GM21717 (cell line): ENCODE data around the gene MFN2.
"Not testable (repeated sequence)": the region's sequence is repeated elsewhere in the genome, so short reads cannot be mapped to it uniquely, and the experiment has no call there.

Experiments used
- ATAC-seq: cut with Tn5 transposase; IDR thresholded peaks from one replicate; pipeline ENCODE4 v1.9.1; 2021; ENCODE audit warnings: mild to moderate bottlenecking, moderate library complexity; ENCODE audit not compliant: unreplicated experiment

The MFN2 gene

GRCh38 chr1:11979851-11980675 is at the start of gene MFN2:
TSS of gene MFN2 (plus strand) at chr1:11980444. CDS start at chr1:11989169, 8,725 bp downstream.
- peak; percentile 84 for ATAC-seq

DNA sequence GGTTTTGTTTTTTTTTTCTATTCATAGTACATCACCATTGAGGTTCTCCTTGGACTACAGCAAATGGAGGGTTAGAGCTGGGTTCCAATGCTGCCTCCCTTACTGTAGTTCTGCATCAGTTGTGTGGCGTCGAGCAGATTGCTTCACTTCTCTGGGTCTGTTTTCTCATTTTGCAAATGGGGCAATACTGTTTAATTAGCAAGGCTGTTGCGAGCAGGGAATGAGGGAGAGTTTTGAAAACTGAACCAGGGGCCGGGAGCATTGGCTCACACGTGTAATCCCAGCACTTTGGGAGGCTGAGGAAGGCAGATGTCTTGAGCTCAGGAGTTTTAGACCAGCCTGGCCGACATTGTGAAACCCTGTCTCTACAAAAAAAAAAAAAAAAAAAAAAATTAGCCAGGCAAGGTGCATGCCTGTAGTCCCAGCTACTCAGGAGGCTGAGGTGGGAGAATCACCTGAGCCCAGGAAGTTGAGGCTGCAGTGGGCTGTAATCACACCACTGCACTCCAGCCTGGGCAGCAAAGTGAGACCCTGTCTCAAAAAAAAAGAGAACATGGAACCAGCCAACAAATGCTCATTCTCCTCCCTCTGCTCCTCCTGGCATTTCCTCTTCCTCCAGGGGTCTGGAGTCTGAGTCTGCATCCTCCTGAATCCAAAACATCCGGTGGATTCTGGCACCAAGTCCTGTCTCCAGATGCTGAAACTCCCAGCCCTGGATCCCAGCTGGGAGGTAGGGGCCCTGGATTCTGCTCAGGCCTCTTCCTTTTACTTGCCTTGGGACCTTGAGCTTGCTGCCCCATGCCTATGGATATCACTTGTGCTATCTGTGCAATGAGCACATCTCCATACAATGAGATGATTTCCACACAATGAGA is 49.4 kb upstream of the MFN2 start:
- no peak for ATAC-seq

- ATAC-seq: no peak
Observed at GRCh38 chr1:11931845-11932244, 48.4 kb upstream of the MFN2 start.

DNA sequence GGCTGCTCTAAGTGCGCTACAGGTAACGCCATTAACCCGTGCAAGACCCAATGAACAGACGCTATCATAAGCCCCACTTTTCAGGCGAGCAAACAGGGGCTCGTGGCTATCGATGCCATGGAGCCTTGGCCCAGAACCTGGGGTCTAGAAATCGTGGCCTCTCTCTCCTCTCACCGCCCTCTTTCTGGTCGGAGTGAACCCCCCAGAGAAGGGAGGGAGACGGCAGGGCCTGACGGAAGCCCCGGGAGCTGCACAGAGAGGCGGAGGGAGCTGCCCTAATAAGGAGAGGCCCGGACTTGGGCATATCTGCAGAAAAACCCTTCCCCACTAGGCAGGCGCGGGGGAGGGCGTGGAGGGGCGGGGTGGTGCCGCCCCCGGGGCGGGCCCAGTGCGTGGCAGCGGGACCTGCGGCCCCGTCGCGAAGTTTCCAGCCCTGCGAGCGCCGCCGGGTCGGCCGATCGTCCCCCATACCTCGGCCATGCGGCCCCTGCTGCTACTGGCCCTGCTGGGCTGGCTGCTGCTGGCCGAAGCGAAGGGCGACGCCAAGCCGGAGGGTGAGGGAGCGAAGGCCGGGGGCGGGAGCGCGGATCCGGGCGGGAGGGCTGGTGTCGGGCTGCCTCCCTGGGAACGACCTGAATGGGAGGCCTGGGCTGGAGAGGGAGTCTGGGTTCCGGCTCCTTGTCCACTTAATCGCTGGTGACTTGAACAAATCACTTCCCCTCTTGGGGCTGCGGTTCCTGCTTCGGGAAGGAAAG is 45.8 kb upstream of the MFN2 start, which contains the start of gene PLOD1:
TSS of gene PLOD1 (plus strand) at position 416 of the 755 bp plus-strand sequence. CDS start at position 479, 63 bp downstream.
- ATAC-seq: peak; percentile 83

- ATAC-seq: no peak
Observed at GRCh38 chr1:11935057-11935412, 45.2 kb upstream of the MFN2 start.

GRCh38 chr1:11935733-11936132 is 44.5 kb upstream of the MFN2 start:
- ATAC-seq: not testable (repeated sequence)

- ATAC-seq: no peak
Observed at GRCh38 chr1:11938722-11939526, 41.3 kb upstream of the MFN2 start.

GRCh38 chr1:11939794-11940193 is 40.5 kb upstream of the MFN2 start:
- not testable (repeated sequence) for ATAC-seq

DNA sequence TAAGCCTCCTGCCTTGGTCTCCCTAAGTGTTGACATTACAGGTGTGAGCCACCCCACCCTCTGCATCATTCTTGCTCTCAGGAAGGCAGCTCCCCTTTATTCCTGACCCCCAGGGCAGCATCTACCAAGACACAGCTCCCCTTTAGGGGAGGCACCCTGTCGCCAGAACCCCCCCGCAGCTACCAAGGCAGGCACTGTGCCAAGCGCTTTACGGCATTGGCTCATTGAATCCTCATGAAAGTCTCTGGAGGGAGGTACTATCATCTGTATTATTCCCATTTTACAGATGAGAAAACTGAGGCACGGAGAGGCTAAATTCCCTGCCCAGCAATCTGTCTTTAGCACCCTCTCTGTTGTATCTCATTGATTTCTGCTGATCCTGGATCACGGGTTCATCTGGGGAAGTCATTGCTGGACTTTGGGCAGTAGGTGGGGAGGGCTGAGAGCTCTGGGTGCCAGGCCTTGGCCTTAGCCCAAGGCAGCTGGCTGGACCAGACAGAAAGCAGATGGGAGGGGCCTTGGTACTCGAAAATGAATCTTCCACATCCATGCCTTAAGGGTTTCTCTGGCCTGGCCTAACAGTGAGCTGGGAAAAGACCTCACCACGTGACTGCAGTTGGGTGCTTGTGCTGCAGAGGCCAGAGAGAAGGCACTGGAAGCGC is 39.9 kb upstream of the MFN2 start:
- no peak for ATAC-seq

GRCh38 chr1:11942280-11942679 is 38.0 kb upstream of the MFN2 start:
- ATAC-seq: no peak

GRCh38 chr1:11943619-11944018 is 36.6 kb upstream of the MFN2 start:
- no peak for ATAC-seq

DNA sequence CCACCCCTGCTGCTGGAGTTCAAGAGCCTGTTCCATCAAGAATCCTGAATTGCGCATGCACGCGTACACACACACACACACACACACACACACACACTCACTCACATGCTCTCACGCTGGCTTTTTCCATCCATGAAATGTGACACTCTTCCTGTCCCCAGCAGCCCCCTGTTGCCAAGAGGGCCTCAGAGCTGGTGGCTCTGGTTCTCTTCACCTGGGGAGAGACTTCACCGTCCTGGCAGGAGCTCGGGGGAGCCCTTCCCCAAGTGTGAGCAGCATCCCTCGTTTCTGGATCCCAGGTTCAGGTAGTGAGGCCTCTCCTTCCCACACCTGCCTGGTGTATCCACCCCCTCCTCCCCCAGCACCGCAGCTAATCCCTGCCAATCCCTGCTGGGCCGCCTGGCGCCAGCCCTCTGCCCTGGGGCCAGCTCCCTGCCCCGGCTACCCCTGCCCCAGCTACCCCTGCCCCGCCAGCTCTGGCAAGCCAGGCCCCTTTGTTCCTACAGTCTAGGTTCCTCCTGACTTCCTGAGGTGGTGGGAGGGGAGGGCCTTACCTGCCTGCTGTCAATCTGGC is 35.8 kb upstream of the MFN2 start:
- no peak for ATAC-seq

- ATAC-seq: no peak
Observed at GRCh38 chr1:11946647-11947046, 33.6 kb upstream of the MFN2 start.

- ATAC-seq: no peak
Observed at GRCh38 chr1:11948822-11949458, 31.3 kb upstream of the MFN2 start.

DNA sequence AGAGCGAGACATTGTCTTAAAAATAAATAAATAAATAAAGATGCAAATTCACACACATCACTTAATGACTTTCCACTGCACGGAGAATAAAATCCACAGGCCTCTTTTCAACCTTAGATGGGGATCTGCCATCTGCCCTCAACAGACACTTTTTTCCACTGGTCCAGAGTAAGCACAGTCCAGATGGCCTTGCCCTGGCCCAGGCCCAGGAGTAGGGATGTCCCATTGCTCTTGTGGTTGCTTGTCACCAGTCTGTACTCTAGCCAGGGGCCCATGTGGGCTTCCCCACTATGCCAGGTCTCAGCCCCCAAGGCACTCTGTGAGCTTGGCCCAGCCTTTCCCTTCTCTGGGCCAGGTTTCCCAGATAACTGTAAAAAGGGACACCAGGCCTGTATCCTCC is 28.3 kb upstream of the MFN2 start:
- ATAC-seq: no peak

DNA sequence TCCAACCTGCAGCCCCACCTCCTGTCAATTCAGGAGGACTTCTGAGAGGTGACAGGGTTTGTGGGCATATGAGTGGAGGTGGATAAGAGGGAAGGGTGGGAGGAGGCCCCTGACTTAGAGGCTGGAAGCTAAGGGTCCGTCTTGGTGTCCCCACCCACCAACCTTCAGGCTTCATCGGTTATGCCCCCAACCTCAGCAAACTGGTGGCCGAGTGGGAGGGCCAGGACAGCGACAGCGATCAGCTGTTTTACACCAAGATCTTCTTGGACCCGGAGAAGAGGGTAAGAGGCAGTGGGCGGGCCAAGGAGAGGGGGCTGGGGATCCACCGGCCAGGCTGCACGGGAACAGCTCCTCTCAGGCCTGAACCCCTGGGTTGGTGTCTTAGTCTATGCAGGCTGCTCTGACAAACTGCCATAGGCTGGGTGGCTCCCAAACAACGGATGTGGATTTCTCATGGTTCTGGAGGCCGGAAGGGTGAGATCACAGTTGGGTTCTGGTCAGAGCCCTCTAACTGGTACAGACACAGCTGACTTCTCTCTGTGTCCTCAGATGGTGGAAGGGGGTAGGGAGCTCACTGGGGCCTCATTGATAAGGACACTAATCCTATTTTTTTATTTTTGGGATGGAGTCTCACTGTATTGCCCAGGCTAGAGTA is 27.7 kb upstream of the MFN2 start:
- no peak for ATAC-seq

DNA sequence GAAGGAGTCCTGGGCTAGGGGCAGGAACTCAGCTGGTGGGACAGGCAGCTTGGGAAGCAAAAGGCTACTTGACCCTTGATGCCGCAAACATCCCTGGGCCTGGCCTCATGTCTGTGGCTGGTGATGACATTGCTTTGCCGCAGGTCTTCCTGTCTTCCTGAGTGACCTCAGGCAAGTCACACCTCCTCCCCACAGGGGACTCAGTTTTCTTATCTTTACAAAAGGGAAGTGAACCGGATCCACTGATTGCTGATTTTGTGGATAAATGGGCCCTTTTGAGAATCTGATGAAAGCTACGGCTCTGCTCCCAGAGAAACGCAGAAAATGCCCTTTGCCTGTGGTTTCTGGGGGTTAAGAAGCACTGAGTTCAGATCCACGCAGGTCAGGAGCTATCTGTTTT is 25.0 kb upstream of the MFN2 start:
- ATAC-seq: no peak

DNA sequence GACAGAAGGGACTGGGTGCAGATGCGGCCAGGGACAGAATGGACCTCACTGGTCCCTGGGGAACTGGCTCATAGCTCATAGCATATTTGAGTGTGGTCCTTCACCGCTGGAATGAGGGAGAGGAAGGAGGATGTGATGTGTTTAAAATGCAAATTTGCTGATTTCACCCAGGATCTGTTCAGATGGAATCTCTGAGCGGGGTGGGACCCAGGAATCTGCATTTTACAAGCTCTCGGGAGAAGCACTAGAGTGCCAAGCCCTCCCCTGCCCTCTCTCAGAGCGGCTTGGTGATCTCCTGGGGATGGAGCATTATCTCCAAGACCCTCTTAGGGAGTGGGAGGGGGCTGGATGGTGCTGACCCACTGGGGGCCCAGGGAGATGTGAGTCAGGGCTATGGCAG is 22.8 kb upstream of the MFN2 start:
- no peak for ATAC-seq
